ENCODE data around the gene SIPA1.
A peak's percentile ranks its signal among the peaks of the same experiment; 100 is the strongest.

The SIPA1 gene, protein sequence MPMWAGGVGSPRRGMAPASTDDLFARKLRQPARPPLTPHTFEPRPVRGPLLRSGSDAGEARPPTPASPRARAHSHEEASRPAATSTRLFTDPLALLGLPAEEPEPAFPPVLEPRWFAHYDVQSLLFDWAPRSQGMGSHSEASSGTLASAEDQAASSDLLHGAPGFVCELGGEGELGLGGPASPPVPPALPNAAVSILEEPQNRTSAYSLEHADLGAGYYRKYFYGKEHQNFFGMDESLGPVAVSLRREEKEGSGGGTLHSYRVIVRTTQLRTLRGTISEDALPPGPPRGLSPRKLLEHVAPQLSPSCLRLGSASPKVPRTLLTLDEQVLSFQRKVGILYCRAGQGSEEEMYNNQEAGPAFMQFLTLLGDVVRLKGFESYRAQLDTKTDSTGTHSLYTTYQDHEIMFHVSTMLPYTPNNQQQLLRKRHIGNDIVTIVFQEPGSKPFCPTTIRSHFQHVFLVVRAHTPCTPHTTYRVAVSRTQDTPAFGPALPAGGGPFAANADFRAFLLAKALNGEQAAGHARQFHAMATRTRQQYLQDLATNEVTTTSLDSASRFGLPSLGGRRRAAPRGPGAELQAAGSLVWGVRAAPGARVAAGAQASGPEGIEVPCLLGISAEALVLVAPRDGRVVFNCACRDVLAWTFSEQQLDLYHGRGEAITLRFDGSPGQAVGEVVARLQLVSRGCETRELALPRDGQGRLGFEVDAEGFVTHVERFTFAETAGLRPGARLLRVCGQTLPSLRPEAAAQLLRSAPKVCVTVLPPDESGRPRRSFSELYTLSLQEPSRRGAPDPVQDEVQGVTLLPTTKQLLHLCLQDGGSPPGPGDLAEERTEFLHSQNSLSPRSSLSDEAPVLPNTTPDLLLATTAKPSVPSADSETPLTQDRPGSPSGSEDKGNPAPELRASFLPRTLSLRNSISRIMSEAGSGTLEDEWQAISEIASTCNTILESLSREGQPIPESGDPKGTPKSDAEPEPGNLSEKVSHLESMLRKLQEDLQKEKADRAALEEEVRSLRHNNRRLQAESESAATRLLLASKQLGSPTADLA

GRCh38 chr11:65637794-65638419 is at the start of gene SIPA1:
SIPA1 (plus strand) TSS chr11:65638101; CDS start chr11:65640922, 2,821 bp downstream.
- Mint-ChIP-seq H3K27me3 (no peaks in the 10 kb centered on the region), H3K4me3 (peak within 1 kb of the TSS; percentile 93)
- DNase-seq: peak; percentile 86

DNA sequence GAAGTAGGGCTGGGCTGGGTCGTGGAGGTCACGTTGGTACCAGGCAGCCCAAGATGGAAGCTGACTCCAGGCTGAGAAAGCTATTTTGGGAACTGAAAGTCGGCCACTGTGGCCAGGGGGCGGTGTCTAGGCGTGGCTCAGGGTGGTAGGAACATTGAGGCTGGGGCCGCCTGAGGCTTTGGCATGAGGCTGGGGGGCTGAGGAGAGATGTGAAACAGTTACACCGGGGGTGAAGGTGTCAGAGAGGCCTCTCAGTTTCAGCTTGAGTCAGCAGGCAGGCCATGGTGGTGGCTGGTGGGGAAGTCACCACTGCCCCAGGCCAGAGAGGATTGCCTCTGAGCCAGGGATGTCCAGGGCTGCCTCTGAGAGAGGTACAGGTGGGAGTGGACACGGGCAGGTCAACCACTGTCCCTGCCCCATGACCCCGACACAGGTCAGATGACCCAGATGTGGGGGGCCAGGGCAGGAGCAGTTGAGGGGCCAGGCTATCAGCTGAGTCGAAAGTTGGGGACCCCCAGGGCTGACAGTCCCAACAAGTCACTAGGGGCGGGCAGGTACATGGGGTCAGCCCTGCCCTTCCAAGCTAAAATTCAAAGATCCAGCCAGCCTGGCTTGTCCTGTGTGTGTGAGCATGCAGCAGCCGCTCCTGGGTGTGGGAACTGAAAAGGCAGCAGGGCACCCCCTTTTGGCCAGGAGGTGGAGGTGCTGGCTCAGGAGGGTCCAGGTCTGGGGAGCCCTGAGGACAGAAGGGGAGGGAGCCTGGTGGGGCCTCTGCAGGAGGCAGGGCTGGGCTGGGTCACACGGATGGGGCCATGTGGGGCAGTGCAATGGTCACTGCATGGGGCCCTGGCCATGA is 49.5 kb upstream of the SIPA1 start:
- Mint-ChIP-seq H3K9me3 (no peaks in the 10 kb centered on the region), H3K27me3 (no peaks in the 10 kb centered on the region), H3K27ac (peak overlapping the region; percentile 89), H3K36me3 (ENCODE audit: low read depth) (peaks cover 81% of the 10 kb centered on the region), H3K4me1 (ENCODE audit: low read depth) (peaks cover 40% of the 10 kb centered on the region), H3K4me3 (peak overlapping the region; percentile 70)
- DNase-seq: peak; percentile 80

More at GRCh38 chr11:65637794-65638419, at the start of gene SIPA1:
- Mint-ChIP-seq H3K27ac (peak within 1 kb of the TSS; percentile 95), H3K9me3 (no peaks in the 10 kb centered on the region), H3K4me1 (ENCODE audit: low read depth) (peaks cover 55% of the 10 kb centered on the region), H3K36me3 (ENCODE audit: low read depth) (peaks cover 86% of the 10 kb centered on the region)

DNA sequence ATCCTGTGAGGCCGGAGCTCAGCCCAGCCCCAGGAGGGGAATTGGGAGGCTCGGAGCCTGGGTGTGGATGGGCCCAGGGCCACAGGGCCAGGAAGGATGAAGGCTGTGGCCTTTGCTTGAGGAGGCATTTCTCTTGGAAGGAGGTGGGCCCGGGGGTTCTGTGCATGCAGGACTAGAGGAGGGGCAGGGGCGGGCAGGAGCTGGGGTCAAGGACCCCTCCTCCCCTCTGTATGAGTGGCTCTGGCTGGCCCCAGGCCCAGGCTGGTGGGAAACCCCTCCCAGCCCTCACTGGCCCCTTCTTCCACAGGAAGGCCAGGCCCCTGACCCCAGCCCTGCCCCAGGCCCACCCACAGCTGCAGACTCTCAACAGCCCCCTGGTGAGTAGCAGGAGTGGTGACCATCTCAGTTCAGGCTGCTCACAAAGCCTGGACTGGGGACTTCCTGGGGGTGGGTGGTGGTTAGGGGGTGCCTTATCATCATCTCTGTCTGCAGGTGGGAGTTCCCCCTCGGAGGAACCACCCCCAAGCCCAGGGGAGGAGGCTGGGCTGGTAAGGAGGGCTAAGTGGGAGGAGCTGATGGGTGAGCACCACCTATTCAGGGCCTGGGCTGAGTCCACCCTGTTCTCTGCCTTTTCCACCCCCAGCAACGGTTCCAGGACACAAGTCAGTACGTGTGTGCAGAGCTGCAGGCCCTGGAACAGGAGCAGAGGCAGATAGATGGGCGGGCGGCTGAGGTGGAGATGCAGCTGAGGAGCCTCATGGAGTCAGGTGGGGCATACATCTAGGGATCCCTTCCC is 48.3 kb upstream of the SIPA1 start:
- H3K9me3 Mint-ChIP-seq: no peaks in the 10 kb centered on the region
- H3K4me1 Mint-ChIP-seq (ENCODE audit: low read depth): peaks cover 46% of the 10 kb centered on the region
- peak overlapping the region; percentile 89 for H3K27ac Mint-ChIP-seq
- H3K36me3 Mint-ChIP-seq (ENCODE audit: low read depth): peaks cover 75% of the 10 kb centered on the region
- DNase-seq: peak; percentile 59
- no peaks in the 10 kb centered on the region for H3K27me3 Mint-ChIP-seq
- H3K4me3 Mint-ChIP-seq: no peak overlapping the region

DNA sequence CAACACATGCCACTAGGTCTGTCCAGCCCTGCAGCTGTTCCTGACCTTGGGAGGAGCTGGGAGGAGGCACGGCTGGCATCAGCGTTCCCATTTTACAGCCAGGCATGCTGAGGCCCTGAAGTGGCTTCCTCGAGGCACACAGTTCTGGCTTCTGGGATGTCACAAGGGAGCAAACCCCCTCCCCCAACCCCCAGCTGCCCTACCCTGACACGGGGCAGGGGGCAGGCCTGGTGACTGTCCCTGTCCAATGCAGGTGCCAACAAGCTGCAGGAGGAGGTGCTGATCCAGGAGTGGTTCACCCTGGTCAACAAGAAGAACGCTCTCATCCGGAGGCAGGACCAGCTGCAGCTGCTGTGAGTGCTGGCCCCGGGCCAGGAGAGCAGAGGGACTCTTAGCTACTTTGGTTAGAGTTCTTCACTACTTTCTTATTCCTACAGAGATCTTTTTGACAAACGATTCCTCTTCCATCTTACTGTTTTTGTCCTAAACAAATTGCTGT is 47.6 kb upstream of the SIPA1 start:
- no peak for DNase-seq
- Mint-ChIP-seq H3K4me3 (no peak overlapping the region), H3K27me3 (no peaks in the 10 kb centered on the region), H3K9me3 (no peaks in the 10 kb centered on the region), H3K36me3 (ENCODE audit: low read depth) (peaks cover 75% of the 10 kb centered on the region), H3K4me1 (ENCODE audit: low read depth) (peaks cover 51% of the 10 kb centered on the region), H3K27ac (peak overlapping the region; percentile 79)

DNA sequence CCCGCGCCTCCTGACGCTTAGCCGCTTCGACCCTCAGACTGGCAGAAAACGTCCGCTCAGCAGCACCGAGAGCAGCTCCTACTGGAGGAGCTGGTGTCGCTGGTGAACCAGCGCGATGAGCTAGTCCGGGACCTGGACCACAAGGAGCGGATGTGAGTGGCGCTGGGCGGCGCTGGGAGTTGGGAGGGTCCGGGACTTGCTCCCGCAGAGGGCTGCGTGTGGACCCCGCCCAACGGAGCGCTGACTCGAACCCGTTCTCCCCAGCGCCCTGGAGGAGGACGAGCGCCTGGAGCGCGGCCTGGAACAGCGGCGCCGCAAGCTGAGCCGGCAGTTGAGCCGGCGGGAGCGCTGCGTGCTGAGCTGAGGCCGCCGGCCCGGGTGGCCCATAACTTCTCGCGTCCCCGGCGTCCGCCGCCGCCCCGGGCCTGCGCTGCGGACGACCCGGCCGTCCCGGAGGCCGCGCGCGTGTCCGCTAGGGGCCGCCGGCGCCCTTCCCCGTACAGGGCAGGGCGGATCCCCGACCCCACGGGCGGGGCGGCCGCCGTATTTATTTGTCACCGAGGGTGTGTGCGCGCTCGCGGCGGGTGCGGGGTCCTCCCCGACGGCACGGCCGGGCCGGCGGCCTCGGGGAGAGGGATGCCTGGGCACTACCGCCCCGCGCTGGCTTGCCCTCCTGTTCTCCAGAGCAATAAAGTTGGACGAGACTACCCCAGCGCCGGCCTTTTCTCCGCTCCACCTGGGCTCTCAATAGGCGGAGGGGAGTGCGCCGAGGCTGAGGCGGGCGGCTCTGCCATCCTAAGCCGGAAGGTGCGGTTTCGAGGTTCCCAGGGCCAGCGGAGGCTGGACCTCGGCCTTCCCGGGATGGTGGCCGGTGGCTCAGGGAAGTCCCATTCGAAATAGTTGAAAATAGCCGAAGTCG is 45.7 kb upstream of the SIPA1 start:
- H3K4me3 Mint-ChIP-seq: no peak overlapping the region
- H3K4me1 Mint-ChIP-seq (ENCODE audit: low read depth): peaks cover 45% of the 10 kb centered on the region
- H3K27me3 Mint-ChIP-seq: no peaks in the 10 kb centered on the region
- no peak overlapping the region for H3K27ac Mint-ChIP-seq
- peaks cover 63% of the 10 kb centered on the region for H3K36me3 Mint-ChIP-seq (ENCODE audit: low read depth)
- H3K9me3 Mint-ChIP-seq: no peaks in the 10 kb centered on the region
- no peak for DNase-seq

DNA sequence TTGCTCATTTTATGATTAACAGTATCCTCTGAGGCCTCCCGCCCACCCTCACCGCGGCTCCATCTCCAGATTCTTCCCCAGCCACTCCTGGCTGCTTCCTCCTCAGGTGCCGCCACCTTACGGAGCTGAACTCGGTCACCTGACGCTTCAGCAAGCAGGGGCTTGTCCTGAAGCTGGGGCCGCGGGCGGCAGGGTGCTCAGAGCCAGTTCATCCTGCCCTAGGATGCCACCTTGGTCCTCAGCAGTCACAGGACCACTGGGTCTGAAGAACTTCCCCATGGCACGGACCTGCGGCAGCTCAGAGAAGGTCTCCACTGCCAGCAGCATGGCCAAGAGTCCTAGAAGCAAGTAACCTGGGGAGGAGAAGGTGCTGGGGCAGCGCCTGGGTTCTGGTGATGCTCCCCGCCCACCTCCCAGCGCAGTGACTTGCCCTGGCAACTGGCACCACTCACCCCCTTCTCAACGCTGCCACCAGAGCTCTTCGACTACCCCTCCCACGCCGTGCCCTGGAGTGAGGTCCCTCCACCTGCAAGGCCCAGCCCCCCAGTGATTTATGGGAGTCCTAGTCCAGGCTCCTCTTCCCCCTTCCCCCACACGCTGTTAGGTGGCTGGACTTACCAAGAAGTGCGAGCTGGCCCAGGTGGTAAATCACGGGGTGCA is 44.9 kb upstream of the SIPA1 start:
- Mint-ChIP-seq H3K36me3 (ENCODE audit: low read depth) (peaks cover 63% of the 10 kb centered on the region), H3K4me1 (ENCODE audit: low read depth) (peaks cover 38% of the 10 kb centered on the region), H3K9me3 (no peaks in the 10 kb centered on the region), H3K4me3 (no peak overlapping the region), H3K27ac (peak overlapping the region; percentile 57), H3K27me3 (no peaks in the 10 kb centered on the region)
- DNase-seq: no peak

- Mint-ChIP-seq H3K36me3 (ENCODE audit: low read depth) (peaks cover 63% of the 10 kb centered on the region), H3K4me3 (no peak overlapping the region), H3K27me3 (no peaks in the 10 kb centered on the region), H3K9me3 (no peaks in the 10 kb centered on the region), H3K4me1 (ENCODE audit: low read depth) (peaks cover 30% of the 10 kb centered on the region), H3K27ac (peak overlapping the region; percentile 71)
- peak; percentile 67 for DNase-seq
Measured at GRCh38 chr11:65593518-65594414, 44.1 kb upstream of the SIPA1 start.

GRCh38 chr11:65595131-65595530 is 42.8 kb upstream of the SIPA1 start:
- no peak overlapping the region for H3K4me3 Mint-ChIP-seq
- H3K27me3 Mint-ChIP-seq: no peaks in the 10 kb centered on the region
- peaks cover 61% of the 10 kb centered on the region for H3K36me3 Mint-ChIP-seq (ENCODE audit: low read depth)
- no peaks in the 10 kb centered on the region for H3K9me3 Mint-ChIP-seq
- peak overlapping the region; percentile 50 for H3K27ac Mint-ChIP-seq
- no peak for DNase-seq
- H3K4me1 Mint-ChIP-seq (ENCODE audit: low read depth): peaks cover 19% of the 10 kb centered on the region

DNA sequence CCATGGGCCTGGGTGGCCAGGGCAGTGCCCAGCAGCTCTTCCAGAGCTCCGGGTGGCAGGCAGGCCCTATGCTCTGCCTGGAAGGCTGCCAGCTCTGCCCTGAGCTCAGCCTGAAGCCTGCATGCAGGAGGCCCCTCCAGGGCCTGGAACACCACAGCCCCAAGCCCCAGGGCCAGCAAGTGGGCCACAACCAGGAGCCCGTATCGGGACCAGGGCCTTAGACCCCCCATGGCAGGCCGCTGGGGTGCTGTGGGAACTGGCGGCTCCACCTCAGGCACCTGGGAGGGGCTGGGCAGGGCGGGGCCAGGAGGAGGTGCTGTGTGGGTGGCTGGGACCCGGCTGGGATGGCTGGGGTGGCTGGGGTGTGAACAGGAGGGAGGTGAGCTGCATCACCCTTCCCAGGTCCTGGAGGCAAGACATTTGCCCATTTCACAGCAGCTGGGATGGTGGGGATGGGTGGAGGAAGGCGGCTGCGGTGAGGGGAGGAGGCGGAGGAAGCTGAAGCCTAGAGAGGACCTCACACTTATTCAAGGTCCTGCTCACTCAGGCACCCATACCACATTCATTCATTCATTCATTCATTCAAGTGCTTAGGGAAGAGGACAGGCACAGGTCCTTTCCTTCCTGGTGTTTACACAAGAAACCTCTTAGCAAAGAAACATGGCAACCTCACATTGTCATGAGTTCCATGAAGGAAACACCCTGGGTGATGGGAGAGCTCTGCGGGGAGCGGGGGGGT is 42.2 kb upstream of the SIPA1 start, which contains the start of gene KCNK7:
KCNK7 (minus strand) TSS at position 258 of the 739 bp plus-strand sequence; CDS start at position 230, 28 bp downstream.
- Mint-ChIP-seq H3K27ac (peak within 1 kb of the TSS; percentile 67), H3K4me1 (ENCODE audit: low read depth) (peaks cover 19% of the 10 kb centered on the region), H3K27me3 (no peaks in the 10 kb centered on the region), H3K4me3 (no peak within 1 kb of the TSS), H3K9me3 (no peaks in the 10 kb centered on the region), H3K36me3 (ENCODE audit: low read depth) (peaks cover 57% of the 10 kb centered on the region)
- DNase-seq: no peak

GRCh38 chr11:65596520-65596919 is 41.4 kb upstream of the SIPA1 start:
- H3K4me1 Mint-ChIP-seq (ENCODE audit: low read depth): peaks cover 19% of the 10 kb centered on the region

More at GRCh38 chr11:65596520-65596919, 41.4 kb upstream of the SIPA1 start:
- H3K27me3 Mint-ChIP-seq: no peaks in the 10 kb centered on the region
- H3K9me3 Mint-ChIP-seq: no peaks in the 10 kb centered on the region
- H3K4me3 Mint-ChIP-seq: no peak overlapping the region
- no peak overlapping the region for H3K27ac Mint-ChIP-seq
- DNase-seq: no peak
- H3K36me3 Mint-ChIP-seq (ENCODE audit: low read depth): peaks cover 57% of the 10 kb centered on the region
